Transverse colon (tissue), 4 donors: ENCODE data around the gene ME3. TPM values are rescaled to one million over a fixed set of nuclear protein-coding genes. Genes with fewer than 3 reads are reported as not detected.
A peak's percentile ranks its signal among the peaks of the same experiment; 100 is the strongest.

ENCODE experiments used
- DNase-seq: peaks from one replicate; pipeline ENCODE4 v3.0.0-alpha.2; 2019
- H3K27ac ChIP-seq, 4 donors: fragments of 200-600 bp; sonication (generic); 2 replicates each; pipeline ENCODE4 v1.5.1; 2016 to 2018; ENCODE audit warnings: inconsistent platforms in 4 of 4
- H3K27me3 ChIP-seq: fragments of 200-600 bp; sonication (generic); 2 replicates; pipeline ENCODE4 v1.5.1; 2017; ENCODE audit warnings: inconsistent platforms
- H3K36me3 ChIP-seq, 4 donors: fragments of 200-600 bp; sonication (generic); 2 replicates each; pipeline ENCODE4 v1.5.1; 2017 to 2019; ENCODE audit warnings: inconsistent platforms in 4 of 4
- H3K4me1 ChIP-seq, 4 donors: fragments of 200-600 bp; sonication (generic); 2 replicates each; pipeline ENCODE4 v1.5.1; 2017 to 2020; ENCODE audit warnings: inconsistent platforms in 4 of 4
- H3K4me3 ChIP-seq, 4 donors: fragments of 200-600 bp; sonication (generic); 1 replicate in 1 of 4; 2 replicates in 3 of 4; pipeline versions ENCODE4 v1.5.1 to v1.6.1; 2017 to 2019; ENCODE audit warnings: inconsistent platforms in 4 of 4
- H3K9me3 ChIP-seq, 2 donors: fragments of 200-600 bp; sonication (generic); 2 replicates each; pipeline ENCODE4 v1.5.1; 2017 to 2019; ENCODE audit warnings: inconsistent platforms in 2 of 2
- CTCF ChIP-seq, 5 experiments: fragments of 200-600 bp in 3 of 5; fragments of 450-650 bp in 2 of 5; sonication (generic) in 3 of 5; IDR thresholded peaks; 1 replicate in 2 of 5; 2 replicates in 3 of 5; pipeline ENCODE4 v1.5.1; 2016 to 2017; ENCODE audit warnings: antibody characterized with exemption in 5 of 5, inconsistent platforms in 3 of 5, mild to moderate bottlenecking in 2 of 5, moderate library complexity in 1 of 5
- EP300 ChIP-seq: sonication (generic); formaldehyde crosslinking; IDR thresholded peaks from one replicate; pipeline ENCODE4 v1.6.1; 2017; ENCODE audit warnings: antibody characterized with exemption, low read depth
- POLR2A ChIP-seq: fragments of 450-650 bp; IDR thresholded peaks from one replicate; pipeline ENCODE4 v1.6.1; 2016; ENCODE audit warnings: antibody characterized with exemption, mild to moderate bottlenecking, moderate library complexity
- POLR2AphosphoS5 ChIP-seq, 3 donors: sonication (generic); formaldehyde crosslinking; IDR thresholded peaks; one replicate each; pipeline ENCODE4 v1.6.1; 2016; ENCODE audit warnings: antibody characterized with exemption in 3 of 3
- WGBS, 2 donors: methylation state at CpG; one replicate each; pipeline ENCODE4 v1.1.5; 2018; ENCODE audit warnings: low coverage in 1 of 2; 5-methylcytosine and 5-hydroxymethylcytosine counted together
- in situ Hi-C, 4 donors: fragments of 200-750 bp; cut with MboI; loops; one replicate each; pipeline versions ENCODE4 v1.15.0 to v1.15.1; 2017; ENCODE audit warnings: low sequenced_read_pairs in 3 of 4, low pct_ligation_motif_present in 1 of 4, low pct_unique_long_range_greater_than_20kb in 1 of 4
- intact Hi-C: fragments of 100-400 bp; cut with DNase I; formaldehyde crosslinking; loops from one replicate; pipeline ENCODE4 v1.15.1; 2023; ENCODE audit warnings: low total_unique reads
- total RNA-seq, 4 donors: library from RNA; depleted of rRNA; stranded (reverse); fragments of >200 nt; gene quantifications; one replicate each; pipeline ENCODE4 v1.1.0, GENCODE V29; 2016

ME3 gene
- total RNA-seq, 4 donors from 2014 or later: 91.8 to 258 (median 116) TPM

DNA sequence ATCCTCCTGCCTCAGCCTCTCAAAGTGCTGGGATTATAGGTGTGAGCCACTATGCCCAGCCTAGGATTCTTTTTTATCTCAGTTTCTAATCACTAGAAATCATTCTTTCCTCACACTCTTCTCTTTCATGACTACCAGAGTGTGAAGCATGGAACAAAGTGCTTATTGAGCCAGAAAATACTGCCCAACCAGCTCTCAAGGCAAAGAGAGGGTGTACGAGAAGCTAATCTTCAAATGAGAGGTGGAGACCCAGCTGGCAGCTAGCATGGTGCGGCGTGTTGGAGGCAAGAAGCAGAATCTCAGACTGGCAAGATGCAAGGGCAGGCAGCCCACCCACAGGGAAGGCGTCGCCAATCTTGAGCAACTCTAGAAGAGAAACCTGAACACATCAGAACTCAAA lies 41.1 kb upstream of the ME3 start:
- in situ Hi-C loops: no loop called here
- no peak for DNase-seq
- Histone ChIP-seq H3K36me3 (no peaks in the 10 kb centered on the region), H3K27ac (no peak overlapping the region), H3K4me3 (no peak overlapping the region), H3K27me3 (no peaks in the 10 kb centered on the region), H3K4me1 (no peaks in the 10 kb centered on the region), H3K9me3 (no peaks in the 10 kb centered on the region)
- 80 to 93% methylated on average over 1 to 5 of the region's 5 CpGs for WGBS, 2 donors
- TF ChIP-seq EP300: no peak
- TF ChIP-seq POLR2A: no peak
- no peak for TF ChIP-seq POLR2AphosphoS5 (IDR thresholded peaks at IDR 0.05)
- no peak for TF ChIP-seq CTCF (IDR thresholded peaks at IDR 0.05)
- intact Hi-C loops: no loop called here

- in situ Hi-C loops (no loop called here), intact Hi-C loops (no loop called here)
- Histone ChIP-seq H3K36me3 (no peaks in the 10 kb centered on the region), H3K9me3 (no peaks in the 10 kb centered on the region), H3K27ac (no peak overlapping the region), H3K4me1 (peaks cover 0 to 3% (median 0%) of the 10 kb centered on the region in 4 donors), H3K4me3 (no peak overlapping the region), H3K27me3 (no peaks in the 10 kb centered on the region)
- no peak for DNase-seq
- no peak for TF ChIP-seq EP300
- TF ChIP-seq POLR2AphosphoS5 (IDR thresholded peaks at IDR 0.05): no peak
These were observed 38.5 kb upstream of the ME3 start for GRCh38 chr11:86710936-86711335.

DNA sequence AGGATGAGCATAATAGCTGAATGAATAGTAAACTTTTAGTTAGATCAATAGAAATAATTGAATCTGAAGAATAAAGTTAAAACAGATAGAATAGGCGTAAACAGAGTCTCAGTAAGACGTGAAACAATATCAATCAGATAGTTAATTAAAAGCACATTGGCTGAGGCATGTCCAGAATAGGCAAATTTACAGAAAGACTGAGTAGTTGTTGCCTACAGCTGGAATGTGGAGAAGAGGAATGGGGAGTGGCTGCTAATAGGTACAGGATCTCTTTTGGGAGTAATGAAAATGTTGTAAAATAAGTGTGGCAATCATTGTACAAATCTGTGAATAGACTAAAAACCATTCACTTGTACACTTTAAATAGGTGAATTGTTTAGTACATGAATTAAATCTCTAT lies 36.3 kb upstream of the ME3 start:
- no peak overlapping the region for H3K4me3 ChIP-seq
- 86% methylated on average over 2 of the region's 2 CpGs for WGBS, 2 donors
- no peak overlapping the region for H3K27ac ChIP-seq
- H3K9me3 ChIP-seq: no peaks in the 10 kb centered on the region
- in situ Hi-C loops (no loop called here), intact Hi-C loops (no loop called here)
- H3K36me3 ChIP-seq: no peaks in the 10 kb centered on the region
- no peaks in the 10 kb centered on the region for H3K27me3 ChIP-seq
- H3K4me1 ChIP-seq: peaks cover 0 to 3% (median 0%) of the 10 kb centered on the region in 4 donors
- no peak for DNase-seq
- TF ChIP-seq EP300 (no peak), POLR2AphosphoS5 (IDR thresholded peaks at IDR 0.05) (no peak), CTCF (IDR thresholded peaks at IDR 0.05) (no peak), POLR2A (no peak)

- H3K27ac ChIP-seq: peak overlapping the region; percentile 14 to 75 (median 62)
- in situ Hi-C loops: no loop called here
These were observed 34.1 kb upstream of the ME3 start for GRCh38 chr11:86706338-86707131.

More at GRCh38 chr11:86706338-86707131, 34.1 kb upstream of the ME3 start:
- TF ChIP-seq POLR2A (no peak), EP300 (no peak), POLR2AphosphoS5 (IDR thresholded peaks at IDR 0.05) (peak; percentile 44 to 84 (median 71)), CTCF (IDR thresholded peaks at IDR 0.05) (no peak)
- Histone ChIP-seq H3K9me3 (no peaks in the 10 kb centered on the region), H3K4me1 (peaks cover 0 to 8% (median 0%) of the 10 kb centered on the region in 4 donors), H3K4me3 (no peak overlapping the region), H3K36me3 (no peaks in the 10 kb centered on the region), H3K27me3 (no peaks in the 10 kb centered on the region)
- intact Hi-C loops: no loop called here
- 71 to 86% methylated on average over 3 to 5 of the region's 5 CpGs for WGBS, 2 donors
- no peak for DNase-seq
